ENCODE results near the gene HCRTR1.

HCRTR1 gene

GRCh38 chr1:31668303-31668883 lies 50.9 kb downstream of the HCRTR1 start:
- DNase-seq: no peak

- no peak for DNase-seq
Observed at GRCh38 chr1:31669433-31669785, 51.9 kb downstream of the HCRTR1 start.

GRCh38 chr1:31669786-31670592 lies 52.5 kb downstream of the HCRTR1 start:
- no peak for DNase-seq

- DNase-seq: no peak
Observed at GRCh38 chr1:31670593-31670964, 53.1 kb downstream of the HCRTR1 start.

- DNase-seq: no peak
Observed at GRCh38 chr1:31671147-31671546, 53.7 kb downstream of the HCRTR1 start.

GRCh38 chr1:31671561-31672201 lies 54.2 kb downstream of the HCRTR1 start:
- DNase-seq: no peak

GRCh38 chr1:31672986-31673385 lies 55.5 kb downstream of the HCRTR1 start:
- DNase-seq: no peak

- no peak for DNase-seq
Observed at GRCh38 chr1:31673433-31673832, 55.9 kb downstream of the HCRTR1 start.

- no peak for DNase-seq
Observed at GRCh38 chr1:31674626-31675025, 57.1 kb downstream of the HCRTR1 start.

GRCh38 chr1:31675161-31675560 lies 57.7 kb downstream of the HCRTR1 start:
- no peak for DNase-seq

GRCh38 chr1:31675756-31676155 lies 58.3 kb downstream of the HCRTR1 start:
- no peak for DNase-seq
